HCT116 (cell line): ENCODE results near the gene ACHE.

Experiments
- CEBPB ChIP-seq: IDR thresholded peaks from 2 replicates; pipeline ENCODE4 v1.6.1; 2012; ENCODE audit warnings: low read depth
- POLR2A ChIP-seq: IDR thresholded peaks from 2 replicates; pipeline ENCODE4 v1.7.0; 2011; ENCODE audit warnings: borderline replicate concordance; ENCODE audit not compliant: insufficient read depth, insufficient read length; ENCODE audit errors: extremely low read depth
- SRF ChIP-seq: IDR thresholded peaks from 2 replicates; pipeline ENCODE4 v1.6.1; 2012; ENCODE audit warnings: low read depth
- YY1 ChIP-seq: IDR thresholded peaks from 2 replicates; pipeline ENCODE4 v1.6.1; 2011; ENCODE audit warnings: low read length, low read depth, moderate library complexity, mild to moderate bottlenecking; ENCODE audit not compliant: insufficient replicate concordance; ENCODE audit errors: extremely low read depth
- ZFX ChIP-seq: fragments of 450-650 bp; IDR thresholded peaks from 2 replicates; pipeline ENCODE4 v1.6.1; 2017
- ZNF274 ChIP-seq: fragments of 200-500 bp; sonication (Bioruptor generic); IDR thresholded peaks from 2 replicates; pipeline ENCODE4 v1.6.1; 2014; ENCODE audit warnings: mild to moderate bottlenecking, low read depth, low read length, inconsistent platforms
- TF ChIP-seq, protein P1 (sequence below), 3 experiments: fragments of 200-600 bp in 1 of 3; sonication (generic) in 1 of 3; IDR thresholded peaks in 2 of 3; conservative IDR thresholded peaks in 1 of 3; 2 replicates each; pipeline ENCODE4 v1.5.1; 2012 to 2017; ENCODE audit warnings: low read depth in 2 of 3, low read length in 2 of 3, antibody characterized with exemption in 1 of 3, borderline replicate concordance in 1 of 3, control low read depth in 1 of 3, mild to moderate bottlenecking in 1 of 3, mixed read lengths in 1 of 3, mixed run types in 1 of 3, moderate library complexity in 1 of 3; ENCODE audit not compliant: insufficient read depth in 1 of 3

DNA sequence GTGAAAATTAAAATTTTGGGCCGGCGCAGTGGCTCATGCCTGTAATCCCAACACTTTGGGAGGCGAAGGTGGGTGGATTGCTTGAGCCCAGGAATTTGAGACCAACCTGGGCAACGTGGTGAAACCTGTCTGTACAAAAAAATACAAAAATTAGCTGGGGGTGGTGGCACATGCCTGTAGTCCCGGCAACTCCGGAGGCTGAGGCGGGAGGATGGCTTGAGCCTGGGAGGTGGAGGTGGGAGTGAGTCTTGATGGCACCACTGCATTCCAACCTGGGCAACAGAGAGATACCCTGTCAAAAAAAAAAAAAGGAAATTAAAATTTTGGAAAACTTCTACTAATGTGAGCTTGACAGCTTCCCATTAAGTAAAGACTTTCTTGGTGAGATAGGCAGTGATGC is 17.7 kb downstream of the ACHE start:
- TF ChIP-seq CEBPB (no peak), POLR2A (no peak), ZFX (no peak), ZNF274 (no peak), SRF (no peak), YY1 (no peak)
- TF ChIP-seq, protein P1, sequence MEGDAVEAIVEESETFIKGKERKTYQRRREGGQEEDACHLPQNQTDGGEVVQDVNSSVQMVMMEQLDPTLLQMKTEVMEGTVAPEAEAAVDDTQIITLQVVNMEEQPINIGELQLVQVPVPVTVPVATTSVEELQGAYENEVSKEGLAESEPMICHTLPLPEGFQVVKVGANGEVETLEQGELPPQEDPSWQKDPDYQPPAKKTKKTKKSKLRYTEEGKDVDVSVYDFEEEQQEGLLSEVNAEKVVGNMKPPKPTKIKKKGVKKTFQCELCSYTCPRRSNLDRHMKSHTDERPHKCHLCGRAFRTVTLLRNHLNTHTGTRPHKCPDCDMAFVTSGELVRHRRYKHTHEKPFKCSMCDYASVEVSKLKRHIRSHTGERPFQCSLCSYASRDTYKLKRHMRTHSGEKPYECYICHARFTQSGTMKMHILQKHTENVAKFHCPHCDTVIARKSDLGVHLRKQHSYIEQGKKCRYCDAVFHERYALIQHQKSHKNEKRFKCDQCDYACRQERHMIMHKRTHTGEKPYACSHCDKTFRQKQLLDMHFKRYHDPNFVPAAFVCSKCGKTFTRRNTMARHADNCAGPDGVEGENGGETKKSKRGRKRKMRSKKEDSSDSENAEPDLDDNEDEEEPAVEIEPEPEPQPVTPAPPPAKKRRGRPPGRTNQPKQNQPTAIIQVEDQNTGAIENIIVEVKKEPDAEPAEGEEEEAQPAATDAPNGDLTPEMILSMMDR (IDR thresholded peaks at IDR 0.05 in 2 of 3, conservative IDR thresholded peaks at IDR 0.05 in 1 of 3; ENCODE audit: borderline replicate concordance in 1 of 3, insufficient read depth in 1 of 3, low read depth in 2 of 3, low read length in 2 of 3) = no peak
